HG02763 (cell line): ENCODE data around the gene BMP5.
A peak's percentile ranks its signal among the peaks of the same experiment; 100 is the strongest.

Experiments
- ATAC-seq: cut with Tn5 transposase; IDR thresholded peaks from one replicate; pipeline ENCODE4 v1.9.1; 2021; ENCODE audit warnings: mild to moderate bottlenecking, moderate library complexity; ENCODE audit not compliant: unreplicated experiment

Gene BMP5

GRCh38 chr6:55874316-55874715 is 1.1 kb downstream of the BMP5 start:
- ATAC-seq: no peak

GRCh38 chr6:55872866-55873265 is 2.5 kb downstream of the BMP5 start:
- ATAC-seq: no peak

- ATAC-seq: no peak
Observed at GRCh38 chr6:55870181-55870813, 5.1 kb downstream of the BMP5 start.

GRCh38 chr6:55869674-55870073 is 5.7 kb downstream of the BMP5 start:
- ATAC-seq: no peak

- ATAC-seq: peak; percentile 94
Observed at GRCh38 chr6:55868771-55869479, 6.5 kb downstream of the BMP5 start.

- ATAC-seq: no peak
Observed at GRCh38 chr6:55868176-55868575, 7.2 kb downstream of the BMP5 start.

- ATAC-seq: no peak
Observed at GRCh38 chr6:55866128-55866527, 9.3 kb downstream of the BMP5 start.

- no peak for ATAC-seq
Observed at GRCh38 chr6:55853008-55854001, 22.1 kb downstream of the BMP5 start.

- ATAC-seq: no peak
Observed at GRCh38 chr6:55841341-55841740, 34.0 kb downstream of the BMP5 start.

GRCh38 chr6:55839080-55839479 is 36.3 kb downstream of the BMP5 start:
- ATAC-seq: no peak

- ATAC-seq: no peak
Observed at GRCh38 chr6:55836945-55837344, 38.4 kb downstream of the BMP5 start.

- no peak for ATAC-seq
Observed at GRCh38 chr6:55836481-55836880, 38.9 kb downstream of the BMP5 start.

- no peak for ATAC-seq
Observed at GRCh38 chr6:55835220-55835619, 40.2 kb downstream of the BMP5 start.

- ATAC-seq: peak; percentile 78
Observed at GRCh38 chr6:55833284-55833683, 42.1 kb downstream of the BMP5 start.

GRCh38 chr6:55827818-55828522 is 47.4 kb downstream of the BMP5 start:
- no peak for ATAC-seq

- no peak for ATAC-seq
Observed at GRCh38 chr6:55826941-55827340, 48.4 kb downstream of the BMP5 start.

- ATAC-seq: no peak
Observed at GRCh38 chr6:55825402-55826051, 49.9 kb downstream of the BMP5 start.

- no peak for ATAC-seq
Observed at GRCh38 chr6:55822815-55823214, 52.6 kb downstream of the BMP5 start.

GRCh38 chr6:55822005-55822404 is 53.4 kb downstream of the BMP5 start:
- ATAC-seq: no peak

GRCh38 chr6:55820696-55821095 is 54.7 kb downstream of the BMP5 start:
- no peak for ATAC-seq
